Testis (tissue), 3 donors: ENCODE measurements around the gene DNM1L. TPM values are rescaled to one million over a fixed set of nuclear protein-coding genes. Genes with fewer than 3 reads are reported as not detected.
"Not testable (repeated sequence)": the region's sequence is repeated elsewhere in the genome, so short reads cannot be mapped to it uniquely, and the experiment has no call there.

Experiments
- DNase-seq: peaks from one replicate; pipeline ENCODE4 v3.0.0-alpha.2; 2019
- H3K27ac ChIP-seq, 2 donors: fragments of 200-600 bp; sonication (generic); one replicate each; pipeline ENCODE4 v1.5.1; 2019
- H3K27me3 ChIP-seq: fragments of 200-600 bp; sonication (generic); one replicate; pipeline ENCODE4 v1.5.1; 2019
- H3K36me3 ChIP-seq: fragments of 200-600 bp; sonication (generic); one replicate; pipeline ENCODE4 v1.5.1; 2017; ENCODE audit warnings: low read depth; ENCODE audit errors: missing control alignments
- H3K4me1 ChIP-seq: fragments of 200-600 bp; sonication (generic); one replicate; pipeline ENCODE4 v1.5.1; 2019
- H3K4me3 ChIP-seq, 2 donors: fragments of 200-600 bp; sonication (generic); one replicate each; pipeline ENCODE4 v1.5.1; 2017 to 2019
- H3K9me3 ChIP-seq: fragments of 200-600 bp; sonication (generic); one replicate; pipeline ENCODE4 v1.5.1; 2017
- POLR2A ChIP-seq: fragments of 450-650 bp; IDR thresholded peaks from one replicate; pipeline ENCODE4 v1.6.1; 2017; ENCODE audit warnings: antibody characterized with exemption, mild to moderate bottlenecking, moderate library complexity
- WGBS, 2 donors: methylation state at CpG; one replicate each; pipeline ENCODE4 v1.1.5; 2018; 5-methylcytosine and 5-hydroxymethylcytosine counted together
- intact Hi-C: fragments of 100-400 bp; cut with DNase I; formaldehyde crosslinking; loops from one replicate; pipeline ENCODE4 v1.15.1; 2023; ENCODE audit warnings: low total_unique reads
- polyA plus RNA-seq: library from polyadenylated mRNA; stranded (reverse); fragments of 350-450 nt; fragmentation: Illumina TruSeq; extraction: RNeasy Lipid Tissue Mini Kit (QIAGEN cat#74804); gene quantifications from one replicate; pipeline ENCODE4 v1.2.3, GENCODE V29; 2014; ENCODE audit warnings: low read depth, low replicate concordance; ENCODE audit not compliant: insufficient read depth
- total RNA-seq, 2 donors: library from RNA; depleted of rRNA; stranded (reverse); fragments of >200 nt; gene quantifications; one replicate each; pipeline ENCODE4 v1.2.3, GENCODE V29; 2016
- TF ChIP-seq, protein P1 (sequence below), 3 experiments: fragments of 450-650 bp in 2 of 3; fragments of 200-600 bp in 1 of 3; sonication (generic) in 1 of 3; IDR thresholded peaks; one replicate each; pipeline ENCODE4 v1.5.1; 2016 to 2019; ENCODE audit warnings: antibody characterized with exemption in 3 of 3, mild to moderate bottlenecking in 2 of 3, moderate library complexity in 1 of 3

DNM1L gene
- total and polyA plus RNA-seq, 3 donors from 2014 or later = 64.9 to 92.4 (median 75.5) TPM

DNA sequence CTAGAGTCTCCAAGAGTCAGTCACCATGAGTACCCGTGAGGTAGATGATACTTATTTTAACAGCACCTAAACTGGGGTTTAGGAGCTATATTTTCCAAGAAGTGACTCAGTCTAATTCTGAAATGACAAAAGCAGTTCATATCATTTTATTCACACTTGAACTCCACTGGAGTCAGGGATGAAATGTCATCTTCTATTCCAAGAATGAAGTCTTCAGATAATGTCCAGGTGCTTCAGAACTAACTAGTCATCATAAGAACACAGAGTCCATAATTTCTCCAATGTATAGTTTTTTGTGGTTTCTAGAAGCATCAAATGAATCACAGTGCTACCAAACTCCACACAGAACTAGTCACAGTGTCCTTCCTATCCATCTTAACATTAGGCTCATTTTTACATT, 13.3 kb downstream of the DNM1L start:
- H3K4me1 ChIP-seq = no peaks in the 10 kb centered on the region
- no peaks in the 10 kb centered on the region for H3K36me3 ChIP-seq
- WGBS, 2 donors = 83 to 91% methylated on average over 1 of the region's 1 CpG
- DNase-seq = no peak
- H3K4me3 ChIP-seq = no peak overlapping the region
- H3K27ac ChIP-seq = no peak overlapping the region
- TF ChIP-seq POLR2A = no peak
- TF ChIP-seq, protein P1, sequence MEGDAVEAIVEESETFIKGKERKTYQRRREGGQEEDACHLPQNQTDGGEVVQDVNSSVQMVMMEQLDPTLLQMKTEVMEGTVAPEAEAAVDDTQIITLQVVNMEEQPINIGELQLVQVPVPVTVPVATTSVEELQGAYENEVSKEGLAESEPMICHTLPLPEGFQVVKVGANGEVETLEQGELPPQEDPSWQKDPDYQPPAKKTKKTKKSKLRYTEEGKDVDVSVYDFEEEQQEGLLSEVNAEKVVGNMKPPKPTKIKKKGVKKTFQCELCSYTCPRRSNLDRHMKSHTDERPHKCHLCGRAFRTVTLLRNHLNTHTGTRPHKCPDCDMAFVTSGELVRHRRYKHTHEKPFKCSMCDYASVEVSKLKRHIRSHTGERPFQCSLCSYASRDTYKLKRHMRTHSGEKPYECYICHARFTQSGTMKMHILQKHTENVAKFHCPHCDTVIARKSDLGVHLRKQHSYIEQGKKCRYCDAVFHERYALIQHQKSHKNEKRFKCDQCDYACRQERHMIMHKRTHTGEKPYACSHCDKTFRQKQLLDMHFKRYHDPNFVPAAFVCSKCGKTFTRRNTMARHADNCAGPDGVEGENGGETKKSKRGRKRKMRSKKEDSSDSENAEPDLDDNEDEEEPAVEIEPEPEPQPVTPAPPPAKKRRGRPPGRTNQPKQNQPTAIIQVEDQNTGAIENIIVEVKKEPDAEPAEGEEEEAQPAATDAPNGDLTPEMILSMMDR (IDR thresholded peaks at IDR 0.05) = no peak
- no peaks in the 10 kb centered on the region for H3K27me3 ChIP-seq
- no peaks in the 10 kb centered on the region for H3K9me3 ChIP-seq
- intact Hi-C loops = no loop called here

- Histone ChIP-seq H3K4me1 (no peaks in the 10 kb centered on the region), H3K4me3 (no peak overlapping the region), H3K27ac (no peak overlapping the region), H3K9me3 (no peaks in the 10 kb centered on the region), H3K27me3 (no peaks in the 10 kb centered on the region), H3K36me3 (no peaks in the 10 kb centered on the region)
- WGBS, 2 donors = 91 to 100% methylated on average over 1 of the region's 1 CpG
- TF ChIP-seq POLR2A = no peak
- TF ChIP-seq, protein P1 (IDR thresholded peaks at IDR 0.05) = no peak
- intact Hi-C loops = no loop called here
- no peak for DNase-seq
Observed at GRCh38 chr12:32693036-32693435, 13.9 kb downstream of the DNM1L start.

DNA sequence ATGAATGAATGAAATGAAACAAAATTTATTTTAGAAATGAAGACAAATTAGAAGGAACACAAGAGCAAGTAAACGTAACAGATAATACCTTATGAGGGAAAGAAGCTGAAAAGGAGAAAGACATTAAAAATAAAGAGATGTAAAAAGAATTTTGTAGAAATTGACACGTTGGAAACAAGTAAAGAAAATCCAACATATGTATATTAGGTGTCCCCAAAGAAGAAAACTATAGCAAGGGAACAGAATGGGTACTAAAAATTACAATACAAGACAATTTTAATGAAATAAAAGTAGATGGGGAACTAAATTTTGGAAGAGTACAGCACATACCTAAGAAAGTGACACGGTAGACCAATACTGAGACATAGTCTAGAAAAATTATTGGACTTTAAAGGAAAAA, 16.7 kb downstream of the DNM1L start:
- Histone ChIP-seq H3K9me3 (no peaks in the 10 kb centered on the region), H3K36me3 (no peaks in the 10 kb centered on the region), H3K4me3 (no peak overlapping the region), H3K27me3 (no peaks in the 10 kb centered on the region), H3K4me1 (no peaks in the 10 kb centered on the region), H3K27ac (no peak overlapping the region)
- TF ChIP-seq, protein P1 (IDR thresholded peaks at IDR 0.05) = no peak
- WGBS, 2 donors = 96 to 97% methylated on average over 3 of the region's 3 CpGs
- intact Hi-C loops = no loop called here
- no peak for DNase-seq

DNA sequence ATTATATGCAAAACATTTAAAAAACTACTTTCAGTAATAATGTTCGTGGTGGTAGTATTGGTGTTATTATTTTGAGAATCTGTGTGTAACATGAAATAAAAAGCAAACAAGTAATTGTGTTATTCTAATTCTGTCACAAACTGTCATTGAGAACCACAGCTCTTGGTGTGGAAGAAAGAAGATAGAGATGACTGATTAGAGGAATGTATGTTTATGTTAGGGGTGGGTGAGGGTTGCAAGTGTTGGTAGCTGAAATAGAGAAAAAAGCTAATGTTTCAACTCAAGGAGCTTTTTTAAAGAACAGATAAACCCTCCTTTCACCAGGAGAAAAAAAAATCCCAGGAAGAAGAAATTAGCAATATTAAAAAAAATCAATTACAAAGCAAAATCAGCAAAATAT, 18.3 kb downstream of the DNM1L start:
- intact Hi-C loops = no loop called here
- H3K9me3 ChIP-seq = no peaks in the 10 kb centered on the region
- H3K27ac ChIP-seq = no peak overlapping the region
- WGBS, 2 donors = 74 to 100% methylated on average over 1 of the region's 1 CpG
- H3K36me3 ChIP-seq = no peaks in the 10 kb centered on the region
- H3K4me1 ChIP-seq = no peaks in the 10 kb centered on the region
- no peak for TF ChIP-seq POLR2A
- TF ChIP-seq, protein P1 (IDR thresholded peaks at IDR 0.05) = no peak
- H3K4me3 ChIP-seq = no peak overlapping the region
- DNase-seq = no peak
- H3K27me3 ChIP-seq = no peaks in the 10 kb centered on the region

DNA sequence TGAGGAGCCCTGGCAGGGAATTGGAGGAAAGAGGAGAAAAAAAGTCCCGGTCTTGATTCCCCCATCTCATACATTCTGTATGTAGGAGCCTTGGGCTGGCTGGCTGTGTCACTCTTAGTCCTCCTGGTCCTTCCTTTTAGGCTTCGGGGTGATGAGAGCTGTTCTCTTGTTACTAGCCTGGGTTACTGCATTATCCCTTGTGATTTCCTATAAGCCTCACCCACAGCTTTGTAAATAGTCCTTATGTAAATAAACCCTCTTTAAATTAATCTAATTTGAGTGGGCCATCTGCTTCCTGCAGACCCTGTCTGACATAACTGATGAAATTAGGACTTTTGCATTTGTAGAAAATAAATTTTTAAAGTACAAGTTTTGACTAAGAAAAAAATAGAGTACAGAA, 19.2 kb downstream of the DNM1L start:
- intact Hi-C loops = no loop called here
- Histone ChIP-seq H3K4me3 (no peak overlapping the region), H3K27me3 (no peaks in the 10 kb centered on the region), H3K4me1 (no peaks in the 10 kb centered on the region), H3K36me3 (no peaks in the 10 kb centered on the region), H3K27ac (no peak overlapping the region), H3K9me3 (no peaks in the 10 kb centered on the region)
- no peak for DNase-seq
- 69 to 82% methylated on average over 2 of the region's 2 CpGs for WGBS, 2 donors
- TF ChIP-seq POLR2A = no peak
- TF ChIP-seq, protein P1 (IDR thresholded peaks at IDR 0.05) = no peak

DNA sequence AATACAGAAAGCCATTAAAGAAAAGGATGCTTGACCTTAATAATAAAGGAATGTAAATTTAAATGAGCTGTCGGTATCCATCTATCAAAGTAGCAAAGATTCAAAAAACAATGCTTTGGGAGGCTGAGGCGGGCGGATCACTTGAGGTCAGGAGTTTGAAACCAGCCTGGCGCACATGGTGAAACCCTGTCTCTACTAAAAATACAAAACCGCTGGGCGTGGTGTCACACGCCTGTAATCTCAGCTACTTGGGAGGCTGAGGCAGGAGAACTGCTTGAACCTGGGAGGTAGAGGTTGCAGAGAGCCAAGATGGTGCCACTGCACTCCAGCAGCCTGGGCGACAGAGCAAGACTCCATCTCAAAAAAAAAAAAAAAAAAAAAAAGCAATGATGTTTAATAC, 20.3 kb downstream of the DNM1L start:
- H3K4me3 ChIP-seq, H3K27ac ChIP-seq, intact Hi-C loops, H3K36me3 ChIP-seq, DNase-seq, H3K27me3 ChIP-seq, H3K4me1 ChIP-seq, H3K9me3 ChIP-seq: not testable (repeated sequence)
- WGBS, 2 donors = 91 to 94% methylated on average over 8 of the region's 8 CpGs
